Activated CD4-positive, alpha-beta T cell treated with anti-CD3 and anti-CD28 coated beads, Interleukin-2, amount 50 U/mL, for 48 hours (primary cell): ENCODE results near the gene ZNF287.

Experiments used
- DNase-seq, 2 experiments: peaks; one replicate each; pipeline ENCODE4 v3.0.0-alpha.2; 2020

ZNF287 gene

DNA sequence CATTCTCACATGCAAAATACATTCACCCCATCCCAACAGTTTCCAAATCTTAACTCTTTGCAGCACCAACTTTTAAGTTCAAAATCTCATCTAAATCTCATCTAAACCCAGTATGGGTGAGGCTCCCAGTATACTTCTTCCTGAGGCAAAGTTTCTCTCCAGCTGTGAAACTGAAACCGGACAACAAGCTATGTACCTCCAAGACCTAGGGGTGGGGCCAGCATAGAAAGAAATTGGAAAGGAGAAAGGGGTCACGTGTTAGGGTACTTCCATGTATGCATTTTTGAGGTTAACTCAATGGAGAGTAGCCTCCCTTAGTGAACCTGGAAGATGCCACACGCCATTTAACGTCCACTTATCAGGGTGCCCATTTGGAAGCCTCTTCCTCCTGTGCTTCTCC lies 53.1 kb downstream of the ZNF287 start:
- DNase-seq: no peak

DNA sequence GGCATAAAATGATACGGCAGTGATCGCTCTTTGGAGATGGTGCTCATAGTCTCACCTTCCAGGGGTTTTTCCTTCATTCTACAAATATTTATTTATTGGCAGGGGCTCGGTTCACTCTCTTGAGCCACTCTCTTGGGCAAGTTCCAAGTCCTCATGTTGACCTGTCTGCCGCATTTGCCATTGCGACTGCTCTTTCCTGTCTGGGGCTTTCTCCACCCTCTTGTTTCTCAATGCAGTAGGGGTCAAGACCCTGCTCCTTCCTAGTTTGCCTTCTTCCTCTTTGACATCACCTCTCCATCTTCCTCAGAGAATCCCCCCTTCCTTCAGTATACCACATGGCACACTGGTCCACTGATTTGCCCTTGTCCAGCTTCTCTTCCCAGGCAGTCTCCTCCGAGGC lies 55.1 kb downstream of the ZNF287 start:
- no peak for DNase-seq

DNA sequence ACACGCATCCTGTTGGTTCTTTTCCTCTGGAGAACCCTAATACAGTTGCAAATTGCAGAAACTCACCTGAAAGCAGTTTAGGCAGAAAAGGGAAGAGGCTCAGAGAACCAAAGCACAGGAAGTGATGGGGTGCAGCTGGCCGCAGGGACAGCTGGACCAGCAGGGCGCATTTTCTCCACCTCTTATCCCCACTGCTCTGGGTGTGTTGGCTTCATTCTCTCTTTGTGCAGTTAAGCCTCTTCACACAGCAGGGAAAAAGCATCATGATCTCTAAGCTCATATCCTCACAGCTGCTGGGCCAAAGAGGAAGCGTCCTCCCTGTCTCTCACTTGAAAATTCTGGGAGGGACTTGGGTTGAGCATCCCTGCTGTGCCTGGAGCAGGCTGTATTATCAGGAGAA lies 57.0 kb downstream of the ZNF287 start:
- DNase-seq: no peak

DNA sequence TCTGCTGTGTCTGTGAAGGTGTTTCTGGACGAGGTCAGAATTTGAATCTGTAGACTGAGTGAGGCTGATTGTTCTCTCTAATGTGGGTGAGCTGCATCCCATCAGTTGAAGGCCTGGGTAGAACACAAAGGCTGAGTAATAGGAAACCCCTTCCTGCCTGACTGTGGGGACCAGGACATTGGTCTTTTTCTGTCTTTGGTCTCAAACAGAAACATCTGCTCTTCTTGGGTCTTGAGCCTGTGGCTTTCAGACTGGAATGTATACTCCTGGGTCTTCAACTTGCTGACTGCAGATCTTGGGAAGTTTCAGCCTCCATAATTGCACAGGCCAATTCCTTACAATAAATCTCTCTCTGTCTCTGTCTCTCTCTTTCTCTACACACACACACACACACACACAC lies 57.4 kb downstream of the ZNF287 start:
- no peak for DNase-seq

- no peak for DNase-seq
Observed at GRCh38 chr17:16507918-16508533, 61.0 kb downstream of the ZNF287 start.

DNA sequence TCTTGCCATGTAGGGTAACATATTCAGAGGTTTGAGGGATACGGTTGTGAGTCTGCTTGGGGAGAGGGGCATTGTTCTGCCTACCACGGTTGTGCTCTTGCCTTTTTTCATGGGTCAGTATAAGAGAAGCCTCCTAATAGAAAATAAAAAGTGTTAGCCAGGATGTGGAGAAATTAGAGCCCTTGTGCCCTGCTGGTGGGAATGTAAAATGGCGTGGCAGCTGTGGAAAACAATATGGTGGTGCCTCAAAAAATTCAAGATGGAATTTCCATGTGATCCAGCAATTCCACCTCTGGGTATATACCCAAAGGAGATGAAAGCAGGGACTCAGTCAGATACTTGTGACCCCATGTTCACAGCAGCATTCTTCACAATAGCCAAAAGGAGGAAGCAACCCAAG lies 62.8 kb downstream of the ZNF287 start:
- no peak for DNase-seq

DNA sequence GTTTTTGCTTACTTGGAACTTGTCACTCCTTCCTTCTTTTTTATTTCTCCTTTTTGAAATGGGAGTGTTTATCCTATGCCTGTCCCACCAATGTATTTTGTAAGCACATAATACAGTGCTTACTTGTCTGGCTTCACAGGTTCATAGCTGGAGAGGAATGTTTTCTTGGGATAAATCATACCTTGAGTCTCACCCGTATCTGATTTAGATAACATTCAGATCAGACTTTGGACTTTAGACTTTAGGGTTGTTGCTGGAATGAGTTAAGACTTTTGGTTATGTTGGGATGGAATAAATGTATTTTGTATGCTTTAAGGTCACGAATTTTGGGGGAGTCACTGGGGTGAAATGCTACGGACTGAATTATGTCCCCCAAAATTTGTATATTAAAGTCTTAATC lies 64.0 kb downstream of the ZNF287 start:
- DNase-seq: no peak
